Keratinocyte (primary cell): ENCODE data around the gene NRP1. TPM values are rescaled to one million over a fixed set of nuclear protein-coding genes. Genes with fewer than 3 reads are reported as not detected.

Experiments used
- DNase-seq: peaks from one replicate; pipeline ENCODE4 v3.0.0-alpha.2; 2011; ENCODE audit warnings: low read depth, missing footprints, low spot score
- FAIRE-seq: peaks from 2 replicates; lab custom pipeline; 2011; peaks lifted over from hg19 to GRCh38; lab: Jason Lieb, UNC
- H2AFZ ChIP-seq: 2 replicates; pipeline ENCODE4 v1.6.0; 2012; ENCODE audit warnings: low read length, control low read depth, inconsistent platforms; ENCODE audit not compliant: control insufficient read depth
- H3K27ac ChIP-seq: 2 replicates; pipeline ENCODE4 v1.5.1; 2011; ENCODE audit warnings: low read length; ENCODE audit not compliant: control insufficient read depth, insufficient read depth
- H3K27me3 ChIP-seq: 3 replicates; pipeline ENCODE4 v1.6.0; 2011; ENCODE audit warnings: low read length; ENCODE audit not compliant: control insufficient read depth, insufficient read depth; ENCODE audit errors: extremely low read depth
- H3K36me3 ChIP-seq, 2 experiments: 2 replicates in 1 of 2; 3 replicates in 1 of 2; pipeline ENCODE4 v1.5.1; 2011; ENCODE audit warnings: low read length in 2 of 2, mild to moderate bottlenecking in 1 of 2; ENCODE audit not compliant: control insufficient read depth in 2 of 2, insufficient read depth in 2 of 2; ENCODE audit errors: extremely low read depth in 1 of 2
- H3K4me1 ChIP-seq: 3 replicates; pipeline ENCODE4 v1.5.1; 2011; ENCODE audit warnings: low read length; ENCODE audit not compliant: control insufficient read depth, insufficient read depth; ENCODE audit errors: extremely low read depth
- H3K4me2 ChIP-seq: 3 replicates; pipeline ENCODE4 v1.6.0; 2011; ENCODE audit warnings: low read depth, low read length; ENCODE audit not compliant: control insufficient read depth, insufficient read depth; ENCODE audit errors: extremely low read depth
- H3K4me3 ChIP-seq, 3 experiments: fragments of 200-600 bp in 1 of 3; sonication (generic) in 1 of 3; 2 replicates in 2 of 3; 3 replicates in 1 of 3; pipeline ENCODE4 v1.5.1; 2011 to 2016; ENCODE audit warnings: low read length in 3 of 3, mild to moderate bottlenecking in 3 of 3, control low read depth in 2 of 3, inconsistent platforms in 1 of 3, low read depth in 1 of 3, mixed read lengths in 1 of 3, mixed run types in 1 of 3, moderate library complexity in 1 of 3; ENCODE audit not compliant: control insufficient read depth in 2 of 3, insufficient read depth in 2 of 3; ENCODE audit errors: extremely low read depth in 1 of 3
- H3K79me2 ChIP-seq: 2 replicates; pipeline ENCODE4 v1.6.0; 2012; ENCODE audit warnings: low read length; ENCODE audit not compliant: control insufficient read depth, insufficient read depth
- H3K9ac ChIP-seq: 3 replicates; pipeline ENCODE4 v1.6.0; 2011; ENCODE audit warnings: low read length; ENCODE audit not compliant: control insufficient read depth, insufficient read depth; ENCODE audit errors: extremely low read depth
- H3K9me1 ChIP-seq: 3 replicates; pipeline ENCODE4 v1.6.0; 2011; ENCODE audit warnings: low read length; ENCODE audit not compliant: control insufficient read depth, insufficient read depth; ENCODE audit errors: extremely low read depth
- H3K9me3 ChIP-seq: 2 replicates; pipeline ENCODE4 v1.5.1; 2012; ENCODE audit warnings: low read depth, low read length; ENCODE audit not compliant: control insufficient read depth
- H4K20me1 ChIP-seq: 3 replicates; pipeline ENCODE4 v1.6.0; 2011; ENCODE audit warnings: low read length; ENCODE audit not compliant: control insufficient read depth, insufficient read depth; ENCODE audit errors: extremely low read depth
- CTCF ChIP-seq, 3 experiments: IDR thresholded peaks in 1 of 3; conservative IDR thresholded peaks in 1 of 3; optimal IDR thresholded peaks in 1 of 3; 2 replicates in 2 of 3; 3 replicates in 1 of 3; pipeline versions ENCODE3 to v1.5.1; 2011; ENCODE audit warnings: low read length in 3 of 3, mild to moderate bottlenecking in 3 of 3, moderate library complexity in 2 of 3, control low read depth in 1 of 3, inconsistent platforms in 1 of 3; ENCODE audit not compliant: insufficient read depth in 2 of 3; ENCODE audit errors: extremely low read depth in 1 of 3
- EZH2 ChIP-seq: IDR thresholded peaks from one replicate; pipeline ENCODE4 v1.6.1; 2012; ENCODE audit warnings: inconsistent platforms, mild to moderate bottlenecking, low read length, moderate library complexity
- dilution Hi-C: fragments of 300-500 bp; cut with MboI; formaldehyde crosslinking; loops from one replicate; pipeline ENCODE4 v1.7.0; 2020; ENCODE audit warnings: low sequenced_read_pairs; ENCODE audit not compliant: extremely low pct_ligation_motif_present
- polyA plus RNA-seq, 5 experiments: library from polyadenylated mRNA; depleted of rRNA in 3 of 5; stranded (reverse) in 3 of 5; stranded (forward) in 1 of 5; unstranded in 1 of 5; fragments of >200 nt; gene quantifications; 1 replicate in 1 of 5; 2 replicates in 3 of 5; 3 replicates in 1 of 5; pipeline versions ENCODE4 v1.2.1 to v1.2.3, GENCODE V29; 2011 to 2012; ENCODE audit warnings: missing spikeins in 2 of 5, low read depth in 1 of 5, low replicate concordance in 1 of 5

Gene NRP1
- polyA plus RNA-seq, 1 donor (not counting 4 experiments of a cell fraction or from before 2014, with no cell fraction given): 36.2 TPM

GRCh38 chr10:33208166-33208565 is 126.3 kb downstream of the NRP1 start:
- DNase-seq (no peak), FAIRE-seq (no peak)
- H3K9me1 ChIP-seq: no peaks in the 10 kb centered on the region

GRCh38 chr10:33204031-33204430 is 130.4 kb downstream of the NRP1 start:
- Histone ChIP-seq H4K20me1 (no peaks in the 10 kb centered on the region), H3K79me2 (no peaks in the 10 kb centered on the region), H3K9ac (no peak overlapping the region), H2AFZ (no peak overlapping the region), H3K4me1 (no peaks in the 10 kb centered on the region), H3K27me3 (no peaks in the 10 kb centered on the region), H3K4me3 (no peak overlapping the region), H3K27ac (no peak overlapping the region), H3K36me3 (peaks cover 4 to 31% of the 10 kb centered on the region in 2 experiments), H3K9me1 (no peaks in the 10 kb centered on the region), H3K9me3 (no peaks in the 10 kb centered on the region), H3K4me2 (no peak overlapping the region)
- dilution Hi-C loops: no loop called here
- DNase-seq: no peak
- no peak for FAIRE-seq
- TF ChIP-seq CTCF (optimal IDR thresholded peaks at IDR 0.05 in 1 of 3, IDR thresholded peaks at IDR 0.05 in 1 of 3, conservative IDR thresholded peaks at IDR 0.05 in 1 of 3; ENCODE audit: extremely low read depth in 1 of 3, insufficient read depth in 2 of 3, low read length in 3 of 3) (no peak), EZH2 (no peak)

More at GRCh38 chr10:33208166-33208565, 126.3 kb downstream of the NRP1 start:
- H3K27ac ChIP-seq: no peak overlapping the region
- H3K9me3 ChIP-seq: no peaks in the 10 kb centered on the region
- no peak overlapping the region for H3K4me2 ChIP-seq
- H3K79me2 ChIP-seq: no peaks in the 10 kb centered on the region
- H3K9ac ChIP-seq: no peak overlapping the region
- no peak overlapping the region for H2AFZ ChIP-seq
- peaks cover 10 to 32% of the 10 kb centered on the region in 2 experiments for H3K36me3 ChIP-seq
- dilution Hi-C loops: no loop called here
- no peaks in the 10 kb centered on the region for H3K4me1 ChIP-seq
- no peak overlapping the region for H3K4me3 ChIP-seq
- H4K20me1 ChIP-seq: no peaks in the 10 kb centered on the region
- no peak for TF ChIP-seq CTCF (optimal IDR thresholded peaks at IDR 0.05 in 1 of 3, IDR thresholded peaks at IDR 0.05 in 1 of 3, conservative IDR thresholded peaks at IDR 0.05 in 1 of 3; ENCODE audit: extremely low read depth in 1 of 3, insufficient read depth in 2 of 3, low read length in 3 of 3)
- no peak for TF ChIP-seq EZH2
- H3K27me3 ChIP-seq: no peaks in the 10 kb centered on the region
